HFFc6 (cell line): ENCODE measurements around the gene CCNY. TPM values are rescaled to one million over a fixed set of nuclear protein-coding genes. Genes with fewer than 3 reads are reported as not detected.

Experiments used
- DNase-seq: peaks from one replicate; pipeline ENCODE4 v3.0.0-alpha.2; 2018
- H3K27ac Mint-ChIP-seq: 2 replicates; pipeline ENCODE4 v1.8.0; 2020; ENCODE audit warnings: mild to moderate bottlenecking, mixed read lengths
- H3K27me3 Mint-ChIP-seq: 2 replicates; pipeline ENCODE4 v1.8.0; 2021; ENCODE audit warnings: mild to moderate bottlenecking, moderate library complexity, mixed read lengths; ENCODE audit not compliant: insufficient read depth
- H3K36me3 Mint-ChIP-seq: 2 replicates; pipeline ENCODE4 v1.8.0; 2021; ENCODE audit warnings: low read depth, mixed read lengths
- H3K4me1 Mint-ChIP-seq: 2 replicates; pipeline ENCODE4 v1.8.0; 2020; ENCODE audit warnings: low read depth, mixed read lengths
- H3K4me3 Mint-ChIP-seq: 2 replicates; pipeline ENCODE4 v1.8.0; 2020; ENCODE audit warnings: mild to moderate bottlenecking, moderate library complexity, mixed read lengths
- H3K9me3 Mint-ChIP-seq: 2 replicates; pipeline ENCODE4 v1.8.0; 2020; ENCODE audit warnings: mild to moderate bottlenecking, mixed read lengths
- CTCF ChIP-seq: fragments of 200-600 bp; sonication (generic); IDR thresholded peaks from 2 replicates; pipeline ENCODE4 v1.5.0; 2021; ENCODE audit warnings: antibody characterized with exemption, mild to moderate bottlenecking
- total RNA-seq, 6 experiments: library from RNA; stranded (reverse); fragmentation: NEBNext Ultra II Directional; extraction: Animal tissue kit (Norgen Biotek cat#: 25700); gene quantifications; 2 replicates in 1 of 6; 3 replicates in 5 of 6; pipeline ENCODE4 v1.2.3, GENCODE V29; 2021

The CCNY gene
- total RNA-seq, 6 experiments from 2014 or later = 60.0 to 76.6 (median 69.9) TPM

DNA sequence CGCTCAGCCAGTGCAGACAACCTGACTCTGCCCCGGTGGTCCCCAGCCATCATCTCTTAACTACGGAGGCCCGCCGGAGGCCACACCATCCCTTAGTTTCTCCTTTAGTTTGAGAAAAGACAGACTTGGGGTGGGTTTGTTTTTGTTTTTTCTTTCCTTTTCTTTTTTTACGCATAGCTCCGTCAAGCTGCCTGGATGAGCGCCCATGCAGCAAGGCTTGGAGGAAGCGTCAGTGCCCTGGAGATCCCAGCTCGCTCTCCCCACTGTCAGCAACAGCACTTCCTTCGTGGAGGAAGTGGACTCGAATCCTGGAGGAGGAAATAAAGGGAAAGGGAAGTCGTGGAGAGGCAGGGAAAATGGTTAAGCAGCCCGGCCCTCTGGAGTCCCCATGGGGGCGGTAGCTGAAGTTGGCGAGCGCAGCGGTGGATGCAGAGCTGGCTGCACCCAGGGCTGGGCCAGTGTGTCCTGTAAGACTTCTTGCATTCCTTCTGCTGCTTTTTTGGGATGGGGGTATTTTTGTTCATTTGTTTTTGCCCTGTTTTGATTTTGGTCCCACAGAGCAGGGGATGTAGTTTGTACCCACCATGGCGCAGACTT, 232.9 kb downstream of the CCNY start:
- no peak overlapping the region for H3K27ac Mint-ChIP-seq
- H3K4me1 Mint-ChIP-seq = peaks cover 23% of the 10 kb centered on the region
- no peak for TF ChIP-seq CTCF
- H3K4me3 Mint-ChIP-seq = no peak overlapping the region
- H3K27me3 Mint-ChIP-seq = no peaks in the 10 kb centered on the region; the same call in 1 of the 2 replicates
- H3K36me3 Mint-ChIP-seq = peaks cover 22% of the 10 kb centered on the region
- DNase-seq = no peak
- H3K9me3 Mint-ChIP-seq = no peaks in the 10 kb centered on the region

- TF ChIP-seq CTCF = no peak
- Mint-ChIP-seq H3K4me3 (no peak overlapping the region), H3K9me3 (no peaks in the 10 kb centered on the region), H3K27ac (no peak overlapping the region), H3K36me3 (peaks cover 27% of the 10 kb centered on the region), H3K27me3 (peaks cover 2% of the 10 kb centered on the region; the same call in 1 of the 2 replicates), H3K4me1 (peaks cover 23% of the 10 kb centered on the region)
- DNase-seq = no peak
Measured at GRCh38 chr10:35569836-35570235, 233.5 kb downstream of the CCNY start.

GRCh38 chr10:35570397-35570796, 234.1 kb downstream of the CCNY start:
- no peak for DNase-seq
- Mint-ChIP-seq H3K27ac (no peak overlapping the region), H3K27me3 (peaks cover 2% of the 10 kb centered on the region), H3K4me3 (no peak overlapping the region), H3K36me3 (peaks cover 30% of the 10 kb centered on the region), H3K4me1 (peaks cover 23% of the 10 kb centered on the region), H3K9me3 (no peaks in the 10 kb centered on the region)
- TF ChIP-seq CTCF = no peak

- no peak for DNase-seq
- peaks cover 4% of the 10 kb centered on the region for H3K27me3 Mint-ChIP-seq
- H3K9me3 Mint-ChIP-seq = no peaks in the 10 kb centered on the region
- no peak overlapping the region for H3K4me3 Mint-ChIP-seq
- no peak overlapping the region for H3K27ac Mint-ChIP-seq
- H3K36me3 Mint-ChIP-seq = peaks cover 28% of the 10 kb centered on the region
- TF ChIP-seq CTCF = no peak
- peaks cover 22% of the 10 kb centered on the region for H3K4me1 Mint-ChIP-seq
Measured at GRCh38 chr10:35572583-35572982, 236.3 kb downstream of the CCNY start.

DNA sequence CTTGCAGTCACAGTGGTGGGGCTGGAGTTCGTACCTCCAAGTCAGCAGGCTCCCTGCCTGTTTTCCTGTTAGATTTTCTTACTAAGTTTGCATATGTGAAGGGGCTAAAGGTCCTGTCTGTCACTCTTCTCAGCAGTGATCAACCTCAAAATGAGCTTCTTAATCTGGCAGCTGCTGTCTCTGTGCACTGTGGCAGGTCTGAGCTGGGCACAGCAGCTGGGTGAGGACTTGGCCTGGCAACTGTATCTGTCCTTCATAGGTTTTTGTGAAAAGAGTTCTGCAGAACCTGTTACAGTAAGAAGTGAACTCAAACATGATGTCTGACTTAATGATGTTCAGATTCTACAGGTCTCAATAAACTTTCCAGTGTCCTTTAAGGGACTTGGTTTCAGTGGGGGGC, 237.5 kb downstream of the CCNY start:
- Mint-ChIP-seq H3K36me3 (peaks cover 34% of the 10 kb centered on the region), H3K27ac (no peak overlapping the region), H3K9me3 (no peaks in the 10 kb centered on the region), H3K27me3 (peaks cover 6% of the 10 kb centered on the region), H3K4me1 (peaks cover 32% of the 10 kb centered on the region), H3K4me3 (no peak overlapping the region)
- no peak for TF ChIP-seq CTCF
- DNase-seq = no peak
